ENCODE results near the gene SMIM10L1. TPM values are rescaled to one million over a fixed set of nuclear protein-coding genes. Genes with fewer than 3 reads are reported as not detected.

Gene SMIM10L1
- total and polyA plus RNA-seq, 4 donors: 4.9 to 6.3 (median 6.1) TPM

GRCh38 chr12:11202811-11203210, 31.8 kb downstream of the SMIM10L1 start:
- Histone ChIP-seq H3K9ac (ENCODE audit: low read depth in 1 of 2, low read length in 2 of 2) (no peak overlapping the region), H3K36me3 (ENCODE audit: control insufficient read depth in 4 of 4, insufficient read depth in 3 of 4, low read depth in 1 of 4, low read length in 3 of 4) (no peaks in the 10 kb centered on the region), H3K27ac (ENCODE audit: low read depth in 1 of 2, low read length in 2 of 2) (no peak overlapping the region), H3K9me3 (ENCODE audit: control insufficient read depth in 4 of 4, low read length in 3 of 4) (no peaks in the 10 kb centered on the region), H3K4me3 (ENCODE audit: low read depth in 1 of 3, low read length in 3 of 3) (no peak overlapping the region), H3K27me3 (ENCODE audit: control insufficient read depth in 4 of 4, insufficient read depth in 4 of 4, low read length in 3 of 4) (no peaks in the 10 kb centered on the region), H3K4me1 (ENCODE audit: control insufficient read depth in 4 of 4, insufficient read depth in 4 of 4, low read length in 3 of 4) (no peaks in the 10 kb centered on the region)
- DNase-seq (ENCODE audit: low spot score): no peak
- TF ChIP-seq CTCF (IDR thresholded peaks at IDR 0.05; ENCODE audit: low read depth, low read length, missing input control) (no peak), ATF3 (IDR thresholded peaks at IDR 0.05) (no peak), FOXA1 (IDR thresholded peaks at IDR 0.05) (no peak), NR2F2 (IDR thresholded peaks at IDR 0.05) (no peak), HNF4A (conservative IDR thresholded peaks at IDR 0.05) (no peak), FOXA2 (IDR thresholded peaks at IDR 0.05) (no peak), RXRA (IDR thresholded peaks at IDR 0.05) (no peak), HNF4G (IDR thresholded peaks at IDR 0.05) (no peak)
- TF ChIP-seq, protein P1, sequence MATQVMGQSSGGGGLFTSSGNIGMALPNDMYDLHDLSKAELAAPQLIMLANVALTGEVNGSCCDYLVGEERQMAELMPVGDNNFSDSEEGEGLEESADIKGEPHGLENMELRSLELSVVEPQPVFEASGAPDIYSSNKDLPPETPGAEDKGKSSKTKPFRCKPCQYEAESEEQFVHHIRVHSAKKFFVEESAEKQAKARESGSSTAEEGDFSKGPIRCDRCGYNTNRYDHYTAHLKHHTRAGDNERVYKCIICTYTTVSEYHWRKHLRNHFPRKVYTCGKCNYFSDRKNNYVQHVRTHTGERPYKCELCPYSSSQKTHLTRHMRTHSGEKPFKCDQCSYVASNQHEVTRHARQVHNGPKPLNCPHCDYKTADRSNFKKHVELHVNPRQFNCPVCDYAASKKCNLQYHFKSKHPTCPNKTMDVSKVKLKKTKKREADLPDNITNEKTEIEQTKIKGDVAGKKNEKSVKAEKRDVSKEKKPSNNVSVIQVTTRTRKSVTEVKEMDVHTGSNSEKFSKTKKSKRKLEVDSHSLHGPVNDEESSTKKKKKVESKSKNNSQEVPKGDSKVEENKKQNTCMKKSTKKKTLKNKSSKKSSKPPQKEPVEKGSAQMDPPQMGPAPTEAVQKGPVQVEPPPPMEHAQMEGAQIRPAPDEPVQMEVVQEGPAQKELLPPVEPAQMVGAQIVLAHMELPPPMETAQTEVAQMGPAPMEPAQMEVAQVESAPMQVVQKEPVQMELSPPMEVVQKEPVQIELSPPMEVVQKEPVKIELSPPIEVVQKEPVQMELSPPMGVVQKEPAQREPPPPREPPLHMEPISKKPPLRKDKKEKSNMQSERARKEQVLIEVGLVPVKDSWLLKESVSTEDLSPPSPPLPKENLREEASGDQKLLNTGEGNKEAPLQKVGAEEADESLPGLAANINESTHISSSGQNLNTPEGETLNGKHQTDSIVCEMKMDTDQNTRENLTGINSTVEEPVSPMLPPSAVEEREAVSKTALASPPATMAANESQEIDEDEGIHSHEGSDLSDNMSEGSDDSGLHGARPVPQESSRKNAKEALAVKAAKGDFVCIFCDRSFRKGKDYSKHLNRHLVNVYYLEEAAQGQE (IDR thresholded peaks at IDR 0.05): no peak
- TF ChIP-seq, protein P2, sequence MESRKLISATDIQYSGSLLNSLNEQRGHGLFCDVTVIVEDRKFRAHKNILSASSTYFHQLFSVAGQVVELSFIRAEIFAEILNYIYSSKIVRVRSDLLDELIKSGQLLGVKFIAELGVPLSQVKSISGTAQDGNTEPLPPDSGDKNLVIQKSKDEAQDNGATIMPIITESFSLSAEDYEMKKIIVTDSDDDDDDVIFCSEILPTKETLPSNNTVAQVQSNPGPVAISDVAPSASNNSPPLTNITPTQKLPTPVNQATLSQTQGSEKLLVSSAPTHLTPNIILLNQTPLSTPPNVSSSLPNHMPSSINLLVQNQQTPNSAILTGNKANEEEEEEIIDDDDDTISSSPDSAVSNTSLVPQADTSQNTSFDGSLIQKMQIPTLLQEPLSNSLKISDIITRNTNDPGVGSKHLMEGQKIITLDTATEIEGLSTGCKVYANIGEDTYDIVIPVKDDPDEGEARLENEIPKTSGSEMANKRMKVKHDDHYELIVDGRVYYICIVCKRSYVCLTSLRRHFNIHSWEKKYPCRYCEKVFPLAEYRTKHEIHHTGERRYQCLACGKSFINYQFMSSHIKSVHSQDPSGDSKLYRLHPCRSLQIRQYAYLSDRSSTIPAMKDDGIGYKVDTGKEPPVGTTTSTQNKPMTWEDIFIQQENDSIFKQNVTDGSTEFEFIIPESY (IDR thresholded peaks at IDR 0.05): no peak
- TF ChIP-seq, protein P3, sequence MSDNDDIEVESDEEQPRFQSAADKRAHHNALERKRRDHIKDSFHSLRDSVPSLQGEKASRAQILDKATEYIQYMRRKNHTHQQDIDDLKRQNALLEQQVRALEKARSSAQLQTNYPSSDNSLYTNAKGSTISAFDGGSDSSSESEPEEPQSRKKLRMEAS (IDR thresholded peaks at IDR 0.05): no peak

- no peaks in the 10 kb centered on the region for H3K4me1 ChIP-seq (ENCODE audit: control insufficient read depth in 4 of 4, insufficient read depth in 4 of 4, low read length in 3 of 4)
- 98% methylated on average over 3 of the region's 3 CpGs for WGBS
- no peak overlapping the region for H3K9ac ChIP-seq (ENCODE audit: low read depth in 1 of 2, low read length in 2 of 2)
- H3K9me3 ChIP-seq (ENCODE audit: control insufficient read depth in 4 of 4, low read length in 3 of 4): no peaks in the 10 kb centered on the region
- H3K27ac ChIP-seq (ENCODE audit: low read depth in 1 of 2, low read length in 2 of 2): no peak overlapping the region
- H3K4me3 ChIP-seq (ENCODE audit: low read depth in 1 of 3, low read length in 3 of 3): no peak overlapping the region
- H3K27me3 ChIP-seq (ENCODE audit: control insufficient read depth in 4 of 4, insufficient read depth in 4 of 4, low read length in 3 of 4): no peaks in the 10 kb centered on the region
- no peak for DNase-seq (ENCODE audit: low spot score)
- no peaks in the 10 kb centered on the region for H3K36me3 ChIP-seq (ENCODE audit: control insufficient read depth in 4 of 4, insufficient read depth in 3 of 4, low read depth in 1 of 4, low read length in 3 of 4)
- TF ChIP-seq HNF4G (IDR thresholded peaks at IDR 0.05): no peak
- TF ChIP-seq SP1 (IDR thresholded peaks at IDR 0.05): no peak
- TF ChIP-seq EGR1 (IDR thresholded peaks at IDR 0.05; ENCODE audit: low read depth in 2 of 2): no peak
- TF ChIP-seq NR2F2 (IDR thresholded peaks at IDR 0.05): no peak
- TF ChIP-seq, protein P2 (IDR thresholded peaks at IDR 0.05): no peak
- no peak for TF ChIP-seq YY1 (IDR thresholded peaks at IDR 0.05)
- TF ChIP-seq ATF3 (IDR thresholded peaks at IDR 0.05): no peak
- TF ChIP-seq CTCF (IDR thresholded peaks at IDR 0.05; ENCODE audit: low read depth, low read length, missing input control): no peak
- TF ChIP-seq HNF4A (conservative IDR thresholded peaks at IDR 0.05): no peak
- TF ChIP-seq, protein P3 (IDR thresholded peaks at IDR 0.05): no peak
- TF ChIP-seq TAF1 (conservative IDR thresholded peaks at IDR 0.05): no peak
- no peak for TF ChIP-seq JUND (IDR thresholded peaks at IDR 0.05)
- no peak for TF ChIP-seq FOXA1 (IDR thresholded peaks at IDR 0.05)
Measured at GRCh38 chr12:11204173-11204572, 33.2 kb downstream of the SMIM10L1 start.

Measured in liver (tissue), 9 donors.